GM23248 (cell line): ENCODE results near the gene CEP43.

ENCODE experiments used
- EZH2 ChIP-seq: fragments of 200-600 bp; sonication (generic); IDR thresholded peaks from 2 replicates; pipeline ENCODE4 v1.6.1; 2018; ENCODE audit warnings: antibody characterized with exemption, mild to moderate bottlenecking; ENCODE audit not compliant: insufficient read depth, poor library complexity, severe bottlenecking
- EZH2phosphoT487 ChIP-seq: fragments of 200-600 bp; sonication (generic); IDR thresholded peaks from 2 replicates; pipeline ENCODE4 v1.6.1; 2018; ENCODE audit warnings: antibody characterized with exemption, moderate library complexity, mild to moderate bottlenecking, low read depth; ENCODE audit not compliant: insufficient read depth

DNA sequence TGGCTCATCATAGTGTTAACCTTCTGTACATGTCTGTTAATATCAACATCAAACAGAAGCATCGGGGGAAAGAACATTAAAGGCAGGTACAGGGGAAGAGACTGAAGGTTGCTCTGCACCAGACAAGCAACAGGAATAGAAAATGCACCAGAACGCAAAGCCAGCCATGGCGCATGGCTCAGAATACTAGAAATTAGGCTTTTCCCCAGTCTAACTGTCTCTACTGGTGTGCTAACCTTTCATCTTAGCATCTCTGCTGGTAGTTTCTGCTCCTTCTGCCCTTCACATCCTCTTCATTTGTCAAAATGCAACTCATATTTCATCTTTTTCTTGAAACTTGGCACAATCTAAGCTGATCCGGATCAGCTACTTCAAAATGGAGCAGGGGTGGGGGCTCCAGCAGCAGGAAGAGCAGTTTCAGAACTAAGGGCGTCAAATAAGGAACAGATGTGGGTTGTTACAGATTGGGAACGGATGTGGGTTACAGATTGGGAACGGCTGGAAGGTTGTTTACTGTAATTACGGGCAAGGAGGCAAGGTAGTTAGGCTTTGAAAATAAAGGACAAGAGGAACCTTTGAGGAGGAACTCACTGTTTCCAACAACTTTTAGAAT is 29.7 kb upstream of the CEP43 start:
- TF ChIP-seq EZH2 (no peak), EZH2phosphoT487 (no peak)
